ENCODE measurements around the gene SLC12A4.
"Not testable (repeated sequence)": the region's sequence is repeated elsewhere in the genome, so short reads cannot be mapped to it uniquely, and the experiment has no call there.

The SLC12A4 gene

GRCh38 chr16:67941469-67942199 is 26.8 kb downstream of the SLC12A4 start:
- no peak for DNase-seq (ENCODE audit: low spot score)

GRCh38 chr16:67940446-67941089 is 27.9 kb downstream of the SLC12A4 start:
- no peak for DNase-seq (ENCODE audit: low spot score)

GRCh38 chr16:67939507-67940445 is 28.7 kb downstream of the SLC12A4 start:
- DNase-seq (ENCODE audit: low spot score), result no peak

- DNase-seq (ENCODE audit: low spot score), result not testable (repeated sequence)
Observed at GRCh38 chr16:67937713-67938112, 30.7 kb downstream of the SLC12A4 start.

GRCh38 chr16:67936880-67937605 is 31.4 kb downstream of the SLC12A4 start:
- DNase-seq (ENCODE audit: low spot score), result no peak

GRCh38 chr16:67936124-67936879 is 32.1 kb downstream of the SLC12A4 start, which contains the start of gene PSMB10:
PSMB10 (minus strand) TSS chr16:67936850; CDS start chr16:67936749, 101 bp downstream.
- DNase-seq (ENCODE audit: low spot score), result no peak

- peak; percentile 90 for DNase-seq (ENCODE audit: low spot score)
Observed at GRCh38 chr16:67935402-67936123, 32.9 kb downstream of the SLC12A4 start.

GRCh38 chr16:67935101-67935401 is 33.4 kb downstream of the SLC12A4 start:
- no peak for DNase-seq (ENCODE audit: low spot score)

GRCh38 chr16:67934306-67935100 is 33.9 kb downstream of the SLC12A4 start:
- no peak for DNase-seq (ENCODE audit: low spot score)

GRCh38 chr16:67933805-67934204 is 34.6 kb downstream of the SLC12A4 start:
- DNase-seq (ENCODE audit: low spot score), result no peak

- DNase-seq (ENCODE audit: low spot score), result no peak
Observed at GRCh38 chr16:67932462-67932840, 36.0 kb downstream of the SLC12A4 start.

- DNase-seq (ENCODE audit: low spot score), result no peak
Observed at GRCh38 chr16:67931712-67932461, 36.5 kb downstream of the SLC12A4 start, which contains the start of gene CTRL. CTRL (minus strand) TSS chr16:67931862; CDS start chr16:67931852, 10 bp downstream.

- DNase-seq (ENCODE audit: low spot score), result no peak
Observed at GRCh38 chr16:67930678-67931211, 37.7 kb downstream of the SLC12A4 start.

- no peak for DNase-seq (ENCODE audit: low spot score)
Observed at GRCh38 chr16:67930191-67930590, 38.2 kb downstream of the SLC12A4 start.

GRCh38 chr16:67928561-67929364 is 39.7 kb downstream of the SLC12A4 start:
- no peak for DNase-seq (ENCODE audit: low spot score)

GRCh38 chr16:67928147-67928546 is 40.3 kb downstream of the SLC12A4 start:
- DNase-seq (ENCODE audit: low spot score), result no peak

GRCh38 chr16:67927131-67927941 is 41.1 kb downstream of the SLC12A4 start:
- DNase-seq (ENCODE audit: low spot score), result no peak
